ENCODE results near the gene HBE1. TPM values are rescaled to one million over a fixed set of nuclear protein-coding genes. Genes with fewer than 3 reads are reported as not detected.
A peak's percentile ranks its signal among the peaks of the same experiment; 100 is the strongest.

HBE1 gene
- total and polyA plus RNA-seq, 9 of the 15 experiments (the other 6 are each of a cell fraction or from before 2014, with no cell fraction given) = 612 to 10,250 (median 2,181) TPM

DNA sequence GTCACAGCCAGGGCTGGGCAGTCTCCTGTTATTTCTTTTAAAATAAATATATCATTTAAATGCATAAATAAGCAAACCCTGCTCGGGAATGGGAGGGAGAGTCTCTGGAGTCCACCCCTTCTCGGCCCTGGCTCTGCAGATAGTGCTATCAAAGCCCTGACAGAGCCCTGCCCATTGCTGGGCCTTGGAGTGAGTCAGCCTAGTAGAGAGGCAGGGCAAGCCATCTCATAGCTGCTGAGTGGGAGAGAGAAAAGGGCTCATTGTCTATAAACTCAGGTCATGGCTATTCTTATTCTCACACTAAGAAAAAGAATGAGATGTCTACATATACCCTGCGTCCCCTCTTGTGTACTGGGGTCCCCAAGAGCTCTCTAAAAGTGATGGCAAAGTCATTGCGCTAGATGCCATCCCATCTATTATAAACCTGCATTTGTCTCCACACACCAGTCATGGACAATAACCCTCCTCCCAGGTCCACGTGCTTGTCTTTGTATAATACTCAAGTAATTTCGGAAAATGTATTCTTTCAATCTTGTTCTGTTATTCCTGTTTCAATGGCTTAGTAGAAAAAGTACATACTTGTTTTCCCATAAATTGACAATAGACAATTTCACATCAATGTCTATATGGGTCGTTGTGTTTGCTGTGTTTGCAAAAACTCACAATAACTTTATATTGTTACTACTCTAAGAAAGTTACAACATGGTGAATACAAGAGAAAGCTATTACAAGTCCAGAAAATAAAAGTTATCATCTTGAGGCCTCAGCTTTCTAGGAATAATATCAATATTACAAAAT, 18.6 kb upstream of the HBE1 start (continued):
- peak; percentile 82; the same call in 1 of the 2 replicates for TF ChIP-seq CC2D1A (IDR thresholded peaks at IDR 0.05)
- TF ChIP-seq BDP1 (IDR thresholded peaks at IDR 0.05; ENCODE audit: insufficient read depth, insufficient read length) = no peak
- no peak for TF ChIP-seq ETS2 (tag; IDR thresholded peaks at IDR 0.05; ENCODE audit: borderline replicate concordance, poor library complexity, severe bottlenecking)
- TF ChIP-seq CREM (IDR thresholded peaks at IDR 0.05; ENCODE audit: low read depth) = peak; percentile 59; the same call in 1 of the 2 replicates
- TF ChIP-seq, protein P1, sequence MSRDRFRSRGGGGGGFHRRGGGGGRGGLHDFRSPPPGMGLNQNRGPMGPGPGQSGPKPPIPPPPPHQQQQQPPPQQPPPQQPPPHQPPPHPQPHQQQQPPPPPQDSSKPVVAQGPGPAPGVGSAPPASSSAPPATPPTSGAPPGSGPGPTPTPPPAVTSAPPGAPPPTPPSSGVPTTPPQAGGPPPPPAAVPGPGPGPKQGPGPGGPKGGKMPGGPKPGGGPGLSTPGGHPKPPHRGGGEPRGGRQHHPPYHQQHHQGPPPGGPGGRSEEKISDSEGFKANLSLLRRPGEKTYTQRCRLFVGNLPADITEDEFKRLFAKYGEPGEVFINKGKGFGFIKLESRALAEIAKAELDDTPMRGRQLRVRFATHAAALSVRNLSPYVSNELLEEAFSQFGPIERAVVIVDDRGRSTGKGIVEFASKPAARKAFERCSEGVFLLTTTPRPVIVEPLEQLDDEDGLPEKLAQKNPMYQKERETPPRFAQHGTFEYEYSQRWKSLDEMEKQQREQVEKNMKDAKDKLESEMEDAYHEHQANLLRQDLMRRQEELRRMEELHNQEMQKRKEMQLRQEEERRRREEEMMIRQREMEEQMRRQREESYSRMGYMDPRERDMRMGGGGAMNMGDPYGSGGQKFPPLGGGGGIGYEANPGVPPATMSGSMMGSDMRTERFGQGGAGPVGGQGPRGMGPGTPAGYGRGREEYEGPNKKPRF (IDR thresholded peaks at IDR 0.05; ENCODE audit: low read depth, low read length) = no peak
- TF ChIP-seq MECOM (CRISPR knock-in tag; IDR thresholded peaks at IDR 0.05) = no peak
- TF ChIP-seq HIVEP1 (CRISPR knock-in tag; IDR thresholded peaks at IDR 0.05) = no peak
- peak; percentile 94 for TF ChIP-seq TAL1 (IDR thresholded peaks at IDR 0.05)
- TF ChIP-seq, protein P2, sequence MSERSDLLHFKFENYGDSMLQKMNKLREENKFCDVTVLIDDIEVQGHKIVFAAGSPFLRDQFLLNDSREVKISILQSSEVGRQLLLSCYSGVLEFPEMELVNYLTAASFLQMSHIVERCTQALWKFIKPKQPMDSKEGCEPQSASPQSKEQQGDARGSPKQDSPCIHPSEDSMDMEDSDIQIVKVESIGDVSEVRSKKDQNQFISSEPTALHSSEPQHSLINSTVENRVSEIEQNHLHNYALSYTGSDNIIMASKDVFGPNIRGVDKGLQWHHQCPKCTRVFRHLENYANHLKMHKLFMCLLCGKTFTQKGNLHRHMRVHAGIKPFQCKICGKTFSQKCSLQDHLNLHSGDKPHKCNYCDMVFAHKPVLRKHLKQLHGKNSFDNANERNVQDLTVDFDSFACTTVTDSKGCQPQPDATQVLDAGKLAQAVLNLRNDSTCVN (CRISPR knock-in tag; IDR thresholded peaks at IDR 0.05) = no peak
- peak; percentile 50 for TF ChIP-seq C11orf30 (IDR thresholded peaks at IDR 0.05; ENCODE audit: low read depth)
- no peak for TF ChIP-seq CHCHD3 (CRISPR knock-in tag; IDR thresholded peaks at IDR 0.05)
- peak; percentile 95 for TF ChIP-seq CBFA2T3 (IDR thresholded peaks at IDR 0.05)
- TF ChIP-seq, protein P3, sequence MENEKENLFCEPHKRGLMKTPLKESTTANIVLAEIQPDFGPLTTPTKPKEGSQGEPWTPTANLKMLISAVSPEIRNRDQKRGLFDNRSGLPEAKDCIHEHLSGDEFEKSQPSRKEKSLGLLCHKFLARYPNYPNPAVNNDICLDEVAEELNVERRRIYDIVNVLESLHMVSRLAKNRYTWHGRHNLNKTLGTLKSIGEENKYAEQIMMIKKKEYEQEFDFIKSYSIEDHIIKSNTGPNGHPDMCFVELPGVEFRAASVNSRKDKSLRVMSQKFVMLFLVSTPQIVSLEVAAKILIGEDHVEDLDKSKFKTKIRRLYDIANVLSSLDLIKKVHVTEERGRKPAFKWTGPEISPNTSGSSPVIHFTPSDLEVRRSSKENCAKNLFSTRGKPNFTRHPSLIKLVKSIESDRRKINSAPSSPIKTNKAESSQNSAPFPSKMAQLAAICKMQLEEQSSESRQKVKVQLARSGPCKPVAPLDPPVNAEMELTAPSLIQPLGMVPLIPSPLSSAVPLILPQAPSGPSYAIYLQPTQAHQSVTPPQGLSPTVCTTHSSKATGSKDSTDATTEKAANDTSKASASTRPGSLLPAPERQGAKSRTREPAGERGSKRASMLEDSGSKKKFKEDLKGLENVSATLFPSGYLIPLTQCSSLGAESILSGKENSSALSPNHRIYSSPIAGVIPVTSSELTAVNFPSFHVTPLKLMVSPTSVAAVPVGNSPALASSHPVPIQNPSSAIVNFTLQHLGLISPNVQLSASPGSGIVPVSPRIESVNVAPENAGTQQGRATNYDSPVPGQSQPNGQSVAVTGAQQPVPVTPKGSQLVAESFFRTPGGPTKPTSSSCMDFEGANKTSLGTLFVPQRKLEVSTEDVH (IDR thresholded peaks at IDR 0.05; ENCODE audit: low read depth, partially characterized antibody) = no peak
- TF ChIP-seq MCM5 (IDR thresholded peaks at IDR 0.05; ENCODE audit: low read depth) = no peak
- TF ChIP-seq, protein P4, sequence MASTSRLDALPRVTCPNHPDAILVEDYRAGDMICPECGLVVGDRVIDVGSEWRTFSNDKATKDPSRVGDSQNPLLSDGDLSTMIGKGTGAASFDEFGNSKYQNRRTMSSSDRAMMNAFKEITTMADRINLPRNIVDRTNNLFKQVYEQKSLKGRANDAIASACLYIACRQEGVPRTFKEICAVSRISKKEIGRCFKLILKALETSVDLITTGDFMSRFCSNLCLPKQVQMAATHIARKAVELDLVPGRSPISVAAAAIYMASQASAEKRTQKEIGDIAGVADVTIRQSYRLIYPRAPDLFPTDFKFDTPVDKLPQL (IDR thresholded peaks at IDR 0.05; ENCODE audit: extremely low read depth, insufficient read length) = no peak
- no peak for TF ChIP-seq NR3C1 (CRISPR knock-in tag; IDR thresholded peaks at IDR 0.05)
- TF ChIP-seq, protein P5, sequence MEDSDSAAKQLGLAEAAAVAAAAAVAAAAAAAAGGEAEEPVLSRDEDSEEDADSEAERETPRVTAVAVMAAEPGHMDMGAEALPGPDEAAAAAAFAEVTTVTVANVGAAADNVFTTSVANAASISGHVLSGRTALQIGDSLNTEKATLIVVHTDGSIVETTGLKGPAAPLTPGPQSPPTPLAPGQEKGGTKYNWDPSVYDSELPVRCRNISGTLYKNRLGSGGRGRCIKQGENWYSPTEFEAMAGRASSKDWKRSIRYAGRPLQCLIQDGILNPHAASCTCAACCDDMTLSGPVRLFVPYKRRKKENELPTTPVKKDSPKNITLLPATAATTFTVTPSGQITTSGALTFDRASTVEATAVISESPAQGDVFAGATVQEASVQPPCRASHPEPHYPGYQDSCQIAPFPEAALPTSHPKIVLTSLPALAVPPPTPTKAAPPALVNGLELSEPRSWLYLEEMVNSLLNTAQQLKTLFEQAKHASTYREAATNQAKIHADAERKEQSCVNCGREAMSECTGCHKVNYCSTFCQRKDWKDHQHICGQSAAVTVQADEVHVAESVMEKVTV (CRISPR knock-in tag; IDR thresholded peaks at IDR 0.05) = no peak
- no peak for TF ChIP-seq EZH2 (IDR thresholded peaks at IDR 0.05; ENCODE audit: borderline replicate concordance, low read depth, low read length)
- TF ChIP-seq OTX1 (CRISPR knock-in tag; IDR thresholded peaks at IDR 0.05) = no peak
- TF ChIP-seq ZBTB1 (CRISPR knock-in tag; IDR thresholded peaks at IDR 0.05; ENCODE audit: borderline replicate concordance, low read depth) = no peak
- peak in 1 of 2 experiments; percentile 46 for TF ChIP-seq NCOA2 (IDR thresholded peaks at IDR 0.05; ENCODE audit: partially characterized antibody in 2 of 2)

Data from K562 (cell line).